Effector CD8-positive, alpha-beta T cell (primary cell): ENCODE results near the gene SPINK4.

Experiments used
- DNase-seq: peaks from one replicate; lab custom pipeline; 2025; lab: John Stamatoyannopoulos, UW

The SPINK4 gene

GRCh38 chr9:33257276-33257675, 17.3 kb downstream of the SPINK4 start:
- no peak for DNase-seq

- no peak for DNase-seq
These were observed 20.4 kb downstream of the SPINK4 start for GRCh38 chr9:33260372-33260771.

- DNase-seq: no peak
These were observed 23.4 kb downstream of the SPINK4 start for GRCh38 chr9:33263131-33264002.

GRCh38 chr9:33264003-33264472, 24.1 kb downstream of the SPINK4 start:
- DNase-seq: peak; percentile 32

GRCh38 chr9:33264473-33265177, 24.7 kb downstream of the SPINK4 start, which contains the start of the genes BAG1 and CHMP5:
Gene BAG1, minus strand, starts transcription at chr9:33264708.
Gene CHMP5, plus strand, starts transcription at chr9:33265049. Its CDS starts 30 bp downstream, at chr9:33265079.
- DNase-seq: peak; percentile 99

- no peak for DNase-seq
These were observed 25.4 kb downstream of the SPINK4 start for GRCh38 chr9:33265211-33265865.

- DNase-seq: no peak
These were observed 27.3 kb downstream of the SPINK4 start for GRCh38 chr9:33267151-33267767.

- DNase-seq: no peak
These were observed 30.2 kb downstream of the SPINK4 start for GRCh38 chr9:33270146-33270545.

- no peak for DNase-seq
These were observed 32.1 kb downstream of the SPINK4 start for GRCh38 chr9:33272061-33272460.

GRCh38 chr9:33273266-33273971, 33.5 kb downstream of the SPINK4 start:
- DNase-seq: no peak

GRCh38 chr9:33273972-33274328, 34.0 kb downstream of the SPINK4 start:
- no peak for DNase-seq

- no peak for DNase-seq
These were observed 37.5 kb downstream of the SPINK4 start for GRCh38 chr9:33277484-33277883.

- no peak for DNase-seq
These were observed 45.5 kb downstream of the SPINK4 start for GRCh38 chr9:33285502-33285901.

- no peak for DNase-seq
These were observed 47.1 kb downstream of the SPINK4 start for GRCh38 chr9:33287087-33287490.

GRCh38 chr9:33288235-33288634, 48.3 kb downstream of the SPINK4 start:
- no peak for DNase-seq

GRCh38 chr9:33288828-33289483, 49.0 kb downstream of the SPINK4 start:
- no peak for DNase-seq

- no peak for DNase-seq
These were observed 49.5 kb downstream of the SPINK4 start for GRCh38 chr9:33289496-33289895.

GRCh38 chr9:33289936-33290246, 49.9 kb downstream of the SPINK4 start:
- DNase-seq: no peak

- DNase-seq: peak; percentile 97
These were observed 50.5 kb downstream of the SPINK4 start, which contains the start of gene NFX1 for GRCh38 chr9:33290247-33291030. Gene NFX1, plus strand, starts transcription at chr9:33290516. Its CDS starts 57 bp downstream, at chr9:33290573.

GRCh38 chr9:33291031-33291397, 51.0 kb downstream of the SPINK4 start:
- DNase-seq: no peak
